NCI-H748 treated with DMSO at 0.1 percent for 48 hours (cell line): ENCODE measurements around the gene DUSP10.

Source experiments
- DNase-seq: peaks from one replicate; lab custom pipeline; 2025; lab: John Stamatoyannopoulos, UW

Gene DUSP10

DNA sequence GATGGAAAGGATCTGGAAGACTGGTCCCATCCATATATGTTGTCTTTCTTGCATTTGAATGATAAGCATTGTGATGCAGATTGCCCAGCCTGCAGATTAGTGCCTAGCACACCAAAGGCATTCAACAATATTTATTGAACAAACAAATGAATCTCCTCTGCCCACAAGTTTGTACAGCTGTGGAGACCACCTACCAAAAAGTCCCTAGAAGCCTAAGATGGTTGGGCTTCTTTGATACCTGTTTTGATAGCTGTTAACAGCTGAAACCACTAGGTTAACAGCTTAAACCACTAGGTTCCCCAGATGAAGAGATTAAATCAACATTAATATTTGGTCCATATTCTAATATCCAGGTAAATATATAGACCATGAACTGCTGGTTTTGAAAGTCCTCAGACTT is 9.8 kb downstream of the DUSP10 start:
- no peak for DNase-seq

DNA sequence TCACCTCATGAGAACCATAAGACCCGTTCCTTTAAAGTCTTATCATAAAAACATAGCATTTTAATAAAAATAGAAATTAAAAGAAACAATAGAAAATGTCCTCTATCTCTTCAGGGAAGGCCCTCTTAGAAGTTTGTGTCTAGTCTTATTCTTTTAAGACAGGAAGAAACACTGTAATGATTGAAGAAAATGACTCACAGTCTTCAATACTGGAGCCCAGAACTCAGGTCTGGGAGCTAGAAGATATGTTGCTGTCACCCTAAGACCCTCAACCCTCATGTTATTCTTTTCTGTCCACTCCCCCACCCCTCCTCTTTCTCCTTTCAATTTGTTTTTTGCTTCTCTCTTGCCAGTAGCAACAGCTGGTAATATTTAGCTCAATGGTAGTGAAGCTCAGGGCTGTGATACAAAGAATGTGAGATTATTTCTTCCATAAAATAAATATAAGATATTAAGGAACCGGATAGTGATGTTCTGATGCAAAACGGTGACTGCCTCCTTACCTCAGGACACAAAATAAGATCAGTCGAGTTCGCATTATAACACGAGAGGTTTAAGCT is 12.0 kb downstream of the DUSP10 start:
- no peak for DNase-seq

DNA sequence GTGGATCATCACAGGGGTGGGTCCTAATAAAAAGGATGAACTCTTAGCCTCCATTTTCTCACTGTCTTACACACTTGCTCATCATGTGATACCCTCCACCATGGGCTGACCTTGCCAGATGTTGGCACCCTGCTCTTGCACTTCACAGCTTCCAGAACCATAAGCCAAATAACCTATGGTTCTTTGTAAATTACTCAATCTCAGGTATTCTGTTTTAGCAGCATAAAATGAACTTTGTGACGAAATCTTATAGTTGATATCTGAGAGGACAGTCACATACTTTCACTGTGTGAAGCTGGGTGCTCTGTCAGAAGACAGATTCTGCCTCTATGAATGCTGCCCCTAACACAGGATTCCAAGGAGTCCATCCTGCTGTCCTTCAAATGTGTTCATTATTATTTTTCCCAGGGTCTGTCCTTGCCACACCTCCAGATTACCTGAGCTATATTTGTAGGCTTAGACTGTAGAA is 13.8 kb downstream of the DUSP10 start:
- no peak for DNase-seq

DNA sequence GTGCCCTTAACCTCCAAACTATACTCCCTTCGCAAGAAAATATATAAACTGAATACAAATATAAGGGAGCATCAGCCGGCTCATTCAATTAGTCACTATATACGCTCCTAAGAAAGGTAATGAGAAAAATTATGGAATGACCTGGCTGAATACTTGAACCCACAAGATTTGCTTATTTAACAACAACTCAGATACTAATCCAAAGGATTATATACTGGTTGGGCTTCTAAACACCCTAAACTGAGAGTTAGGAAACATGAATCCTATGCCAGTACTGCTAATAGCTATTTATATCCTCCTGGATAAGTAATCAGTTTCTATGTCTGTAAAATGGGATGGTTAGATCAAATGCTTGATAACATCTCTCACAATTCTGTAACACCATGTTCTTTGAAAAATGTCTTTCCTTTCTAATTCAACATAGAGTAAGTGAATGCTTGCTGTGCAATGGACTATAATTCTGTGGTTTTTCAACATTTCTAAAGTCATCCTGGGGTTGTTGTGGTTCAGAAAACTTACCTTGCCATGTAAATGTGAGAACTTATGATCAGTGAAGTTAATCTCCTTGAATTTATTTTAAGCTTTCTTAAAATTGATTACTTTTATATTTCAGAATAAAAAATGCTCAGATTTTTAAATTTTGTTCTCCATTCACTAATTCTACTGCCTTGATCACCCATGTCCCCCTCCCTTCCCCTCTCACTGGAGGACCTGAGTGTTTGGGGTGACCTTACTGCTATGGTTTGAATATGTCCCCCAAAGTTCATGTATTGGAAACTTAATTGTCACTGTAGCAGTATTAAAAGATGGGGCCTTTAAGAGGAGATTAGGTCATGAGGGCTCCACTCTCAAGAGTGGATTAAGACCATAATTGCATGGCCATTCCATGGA is 14.5 kb downstream of the DUSP10 start:
- no peak for DNase-seq

DNA sequence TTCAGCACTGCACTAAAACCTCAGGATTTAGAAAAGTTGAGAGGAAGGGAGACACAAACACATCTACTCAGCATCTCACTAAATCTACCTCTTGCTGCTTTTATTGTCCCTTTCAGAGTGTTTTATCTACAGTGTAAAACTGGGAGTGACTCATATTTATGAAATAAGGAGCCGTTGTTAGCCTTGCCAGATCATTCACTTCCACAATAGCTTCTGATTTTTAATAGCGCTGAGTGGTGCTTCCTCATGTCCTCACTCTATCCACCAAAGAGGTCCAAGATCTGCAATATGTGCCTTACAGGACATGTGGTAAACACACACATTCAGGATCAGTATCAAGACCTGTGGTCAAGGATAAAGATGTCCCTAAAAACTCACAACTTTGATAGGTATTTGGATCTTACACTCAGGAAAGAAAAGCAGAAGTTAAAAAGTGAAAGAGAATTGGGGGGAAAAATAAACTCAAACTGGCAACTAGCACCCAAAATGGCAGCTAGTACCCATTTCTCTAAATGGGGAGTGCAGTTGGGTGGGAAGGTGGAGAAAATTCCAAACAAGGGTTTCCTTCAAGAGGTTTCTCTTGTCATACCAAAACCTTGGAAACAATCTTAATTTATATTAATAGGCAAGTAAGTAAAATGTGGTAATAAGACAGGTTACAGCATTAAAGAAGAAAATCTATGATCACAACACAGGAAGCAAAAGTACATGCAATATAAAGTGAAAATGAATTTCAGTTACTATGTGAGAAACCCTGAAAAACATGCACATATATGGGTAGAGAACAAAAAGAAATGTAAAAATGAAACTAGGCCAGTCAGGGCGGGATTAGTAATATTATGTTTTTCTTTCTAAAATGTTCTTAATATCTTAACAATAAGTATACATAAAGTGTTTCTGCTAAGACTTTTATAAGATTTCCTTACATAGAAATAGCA is 15.9 kb downstream of the DUSP10 start:
- no peak for DNase-seq

DNA sequence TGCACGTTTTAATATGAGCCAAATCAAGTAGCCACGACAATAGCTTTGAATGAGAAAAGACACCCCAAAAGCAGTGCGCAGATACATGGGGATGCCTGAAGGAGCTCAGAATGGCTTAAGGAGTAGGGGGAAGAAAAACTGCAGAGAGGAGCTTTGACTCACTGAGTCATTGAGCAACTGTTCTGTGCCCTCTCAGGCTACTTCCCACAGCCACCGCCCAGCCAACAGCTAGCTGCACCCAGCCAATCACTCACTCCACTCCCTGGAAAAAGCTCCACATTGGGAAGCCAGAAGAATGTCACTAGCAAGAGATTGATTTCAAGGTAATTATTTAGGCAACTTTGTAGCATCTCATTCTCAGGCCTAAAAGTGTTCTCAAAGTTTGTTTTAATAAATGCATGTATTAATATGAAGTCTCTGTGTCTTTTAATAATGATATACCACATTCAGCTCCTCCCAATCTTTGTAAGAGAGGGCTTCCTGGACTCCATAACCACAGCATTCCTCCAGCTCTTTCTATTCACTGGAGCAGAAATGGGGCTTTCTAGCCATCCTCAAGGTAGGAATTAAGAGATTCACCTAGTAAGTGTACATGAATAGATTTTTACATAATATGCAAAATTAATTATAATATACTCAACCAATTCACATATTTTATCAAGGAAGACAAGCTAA is 16.8 kb downstream of the DUSP10 start:
- DNase-seq, result no peak

DNA sequence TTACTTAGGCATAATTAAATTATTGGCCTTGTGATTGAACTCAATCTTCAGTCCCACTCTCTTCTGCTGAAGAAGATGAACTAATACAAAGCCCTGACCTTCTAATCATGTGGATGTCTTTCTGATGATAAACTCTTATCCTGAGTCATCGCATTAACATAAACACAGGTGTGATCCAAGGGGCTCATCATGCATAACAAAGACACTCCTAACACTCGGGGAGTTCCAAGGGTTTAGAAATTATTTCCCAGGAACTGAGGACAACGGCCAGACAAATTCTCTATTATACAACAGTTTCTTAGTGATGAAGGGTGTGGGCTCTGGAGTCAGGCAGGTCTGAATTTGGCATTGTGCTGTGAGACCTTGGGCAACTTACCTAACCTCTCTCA is 18.0 kb downstream of the DUSP10 start:
- DNase-seq, result no peak

DNA sequence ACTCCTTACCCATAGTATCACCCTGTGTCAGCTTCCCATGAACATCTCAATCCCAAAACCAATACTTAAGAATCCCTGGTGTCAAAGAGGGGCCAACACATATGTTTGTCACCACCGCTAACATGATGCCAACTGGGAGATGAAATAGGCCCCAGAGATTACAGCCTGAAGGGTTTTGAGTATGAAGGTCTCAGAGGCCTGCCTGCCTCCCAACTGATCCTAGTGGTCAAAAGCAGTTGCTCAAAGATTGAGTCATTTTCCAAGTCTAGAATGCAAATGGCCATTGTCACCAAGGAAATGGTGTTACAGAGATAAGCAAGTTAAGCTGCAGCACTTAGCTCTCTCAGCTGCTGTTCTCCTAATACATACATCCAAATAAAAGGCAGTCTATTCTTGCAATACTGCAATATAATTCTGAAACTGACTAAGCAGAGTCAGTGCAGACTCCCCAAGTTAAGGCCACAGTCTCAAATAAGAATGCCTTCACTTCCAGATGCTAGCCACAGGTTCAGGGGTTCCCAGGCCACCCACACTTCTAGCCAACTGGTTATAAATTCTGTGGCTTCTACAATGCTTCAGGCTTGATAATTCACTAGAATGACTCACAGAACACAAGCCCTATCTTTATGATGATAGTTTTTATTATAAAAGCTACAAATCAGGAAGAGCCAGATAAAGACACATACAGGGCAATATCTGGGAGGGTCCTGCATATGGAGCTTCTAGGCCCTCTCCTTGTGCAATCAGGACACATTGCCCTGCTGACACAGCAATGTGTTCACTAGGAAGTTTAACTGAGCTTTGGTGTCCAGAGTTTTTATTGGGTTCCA is 18.7 kb downstream of the DUSP10 start:
- no peak for DNase-seq

DNA sequence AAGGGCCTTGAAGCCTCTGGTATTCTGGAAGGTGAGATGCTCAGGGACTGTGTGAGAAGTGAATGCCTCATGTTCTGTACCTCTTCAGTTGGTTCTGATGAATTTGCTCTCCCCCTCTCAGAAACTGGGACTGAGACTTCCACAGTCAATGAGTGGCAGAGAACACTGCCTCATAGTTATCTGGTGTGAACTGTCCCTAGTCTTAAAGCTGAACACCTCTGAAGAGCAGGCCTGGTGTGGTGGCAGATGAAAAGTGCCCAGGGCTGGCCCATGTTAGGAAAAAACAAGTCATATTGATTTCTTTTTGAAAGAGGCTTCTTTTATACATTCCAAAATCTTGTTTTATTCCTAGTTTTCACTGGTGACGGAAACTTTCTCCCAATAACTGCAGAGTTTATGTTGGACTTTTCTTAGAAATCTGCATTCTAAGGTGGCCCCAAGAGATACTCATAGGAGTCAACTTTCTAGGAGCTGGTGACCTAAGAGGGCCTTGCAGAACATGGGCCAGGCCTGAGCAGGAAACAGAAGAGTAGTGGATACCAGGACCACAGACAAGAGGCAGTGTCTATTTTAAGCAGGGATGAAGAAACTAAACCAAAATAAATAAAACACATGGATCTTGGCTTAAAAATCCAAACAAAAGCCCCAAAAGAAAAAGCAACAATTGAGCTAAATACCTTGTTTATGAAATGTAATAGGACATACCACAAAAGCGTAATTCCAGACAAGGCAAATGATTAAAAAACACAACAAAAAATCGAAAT is 19.5 kb downstream of the DUSP10 start:
- no peak for DNase-seq

DNA sequence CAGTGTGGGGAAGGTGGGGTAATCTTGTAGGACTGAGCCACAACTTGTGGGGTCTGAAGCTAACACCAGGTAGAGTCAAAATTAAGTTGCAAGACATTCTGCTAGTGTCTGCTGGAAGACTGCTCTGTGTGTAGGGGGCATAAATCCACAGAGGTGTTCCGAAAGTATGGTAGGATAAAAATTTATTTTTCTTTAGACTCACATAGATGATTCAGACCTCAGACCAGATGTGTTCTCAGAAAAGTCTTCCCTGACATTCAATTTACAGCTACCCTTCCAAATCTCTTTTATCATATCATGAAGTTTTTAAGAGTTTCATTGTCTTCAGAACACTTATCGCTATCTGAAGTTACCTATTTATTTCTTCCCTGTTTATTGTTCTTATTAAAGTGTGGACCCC is 21.3 kb downstream of the DUSP10 start:
- no peak for DNase-seq

DNA sequence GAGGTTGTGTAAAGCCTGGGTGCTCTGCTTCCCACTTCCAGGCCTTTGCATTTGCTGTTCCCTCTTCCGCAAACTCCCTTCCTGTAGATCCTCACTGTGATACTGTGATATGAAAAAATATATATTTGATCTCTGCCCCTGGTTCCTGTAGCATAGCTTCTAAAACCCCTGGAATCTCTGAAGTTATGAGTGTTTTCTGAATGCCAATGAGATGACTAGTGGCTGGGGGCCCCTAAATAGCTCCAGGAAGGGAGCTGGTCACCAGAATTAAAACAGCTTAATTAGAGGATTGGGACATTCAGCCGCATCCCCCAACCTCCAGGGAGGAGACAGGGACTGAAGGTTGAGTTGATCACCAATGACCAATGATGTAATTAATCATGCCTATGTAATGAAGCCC is 21.9 kb downstream of the DUSP10 start:
- no peak for DNase-seq

DNA sequence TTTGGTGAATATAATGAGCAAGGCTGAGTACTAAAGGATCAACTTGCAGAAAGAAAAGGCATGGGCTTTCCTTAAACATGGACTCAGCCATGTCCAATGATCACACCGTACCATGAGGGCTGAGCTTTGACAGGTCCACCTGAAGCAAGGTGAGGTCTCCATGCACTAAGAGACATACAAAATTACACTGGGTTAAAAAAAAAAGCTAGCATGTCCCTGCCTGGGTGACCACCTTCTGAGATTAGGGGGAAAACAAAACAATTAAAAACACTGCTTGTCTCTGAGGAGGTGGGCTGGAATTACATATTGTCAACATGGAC is 22.7 kb downstream of the DUSP10 start:
- no peak for DNase-seq

DNA sequence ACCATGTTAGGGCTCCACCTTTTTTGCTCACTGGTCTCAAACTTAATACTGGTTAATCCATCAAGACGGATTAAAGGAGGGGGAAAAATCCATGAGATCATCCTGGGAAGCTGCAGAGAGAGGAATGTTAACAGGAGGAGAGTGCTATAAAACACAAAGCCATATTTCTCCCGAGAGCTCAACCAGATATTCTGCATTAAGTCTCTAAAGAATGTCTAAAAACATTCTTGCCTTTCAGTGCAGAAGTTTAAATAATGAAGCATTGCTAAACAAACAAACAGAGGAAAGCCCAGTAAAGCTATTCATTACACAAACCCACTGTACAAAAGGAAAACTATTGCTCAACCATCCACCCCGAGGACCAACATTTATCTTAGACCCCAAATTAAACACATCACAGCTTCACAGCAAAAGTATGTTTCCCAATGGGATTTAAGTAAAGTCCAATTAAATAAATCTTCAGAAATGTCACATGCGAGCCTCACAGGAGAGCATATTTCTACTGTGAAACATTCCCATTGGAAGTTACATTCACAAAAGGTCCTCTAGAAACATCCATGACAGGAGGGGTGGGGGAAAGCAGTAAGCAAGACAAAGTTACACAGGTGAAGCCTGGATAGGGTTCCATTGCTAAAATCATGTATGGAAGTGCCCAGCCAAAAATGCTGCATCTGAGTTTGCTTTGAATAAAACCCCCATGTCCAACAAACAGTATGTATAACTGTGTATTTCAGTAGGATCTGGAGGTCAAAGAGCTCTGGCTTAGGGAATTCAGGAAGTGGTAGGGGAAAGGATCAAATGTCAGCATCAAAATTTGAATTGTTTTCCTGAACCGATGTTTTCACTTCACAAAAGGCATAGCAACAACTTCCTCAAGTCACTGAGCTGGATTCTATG is 23.3 kb downstream of the DUSP10 start:
- DNase-seq, result no peak

DNA sequence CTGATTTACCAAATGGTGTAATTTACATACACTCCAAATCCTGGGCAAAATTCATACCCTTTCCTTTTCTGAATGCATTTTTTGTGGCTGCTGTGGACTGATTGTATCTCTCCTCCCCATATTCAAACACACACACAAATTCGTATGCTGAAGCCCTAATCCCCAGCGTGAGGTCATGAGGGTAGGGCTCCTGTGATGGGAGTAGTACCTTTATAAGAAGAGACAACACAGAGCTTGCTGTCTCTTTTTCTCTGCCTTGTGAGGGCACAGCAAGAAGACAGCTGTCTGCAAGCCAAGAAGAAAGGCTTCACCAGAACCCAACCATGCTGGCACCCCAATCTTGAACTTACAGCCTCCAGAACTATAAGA is 24.4 kb downstream of the DUSP10 start:
- DNase-seq, result no peak

DNA sequence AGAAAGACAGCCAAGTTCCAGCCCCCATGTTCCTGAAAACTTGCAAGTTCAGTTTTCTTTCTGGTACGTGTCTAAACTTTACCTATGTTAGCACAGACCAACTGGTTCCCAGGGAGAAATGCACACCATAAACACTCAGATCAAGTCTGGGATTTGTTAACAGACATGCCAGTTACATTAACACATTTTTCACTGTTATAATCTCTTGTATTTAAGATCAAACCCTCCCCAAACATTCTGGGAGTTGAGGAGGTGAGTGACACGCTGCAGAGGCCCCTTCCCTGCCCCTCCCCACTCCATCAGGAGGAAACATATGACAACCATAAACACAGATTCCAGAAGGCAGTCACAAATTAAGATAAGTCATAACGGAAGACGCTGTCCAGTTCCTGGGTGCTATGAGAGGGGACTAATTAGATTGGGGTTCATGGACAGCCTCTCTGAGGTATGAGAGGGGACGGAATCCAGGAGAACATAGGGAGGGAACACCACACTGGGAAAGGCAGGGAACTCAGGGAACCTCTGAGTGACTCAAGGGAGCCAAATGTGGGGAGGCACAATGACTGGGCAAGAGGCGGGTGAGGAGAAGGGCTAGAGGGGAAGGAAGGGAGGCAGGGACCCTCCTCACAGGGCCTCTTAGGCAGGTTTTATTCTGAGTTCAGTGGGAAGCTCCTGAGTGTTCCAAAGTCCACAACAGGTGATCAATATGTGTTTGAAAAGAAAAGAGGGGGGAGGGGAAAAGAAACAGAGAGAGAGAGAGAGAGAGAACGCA is 25.0 kb downstream of the DUSP10 start:
- no peak for DNase-seq

DNA sequence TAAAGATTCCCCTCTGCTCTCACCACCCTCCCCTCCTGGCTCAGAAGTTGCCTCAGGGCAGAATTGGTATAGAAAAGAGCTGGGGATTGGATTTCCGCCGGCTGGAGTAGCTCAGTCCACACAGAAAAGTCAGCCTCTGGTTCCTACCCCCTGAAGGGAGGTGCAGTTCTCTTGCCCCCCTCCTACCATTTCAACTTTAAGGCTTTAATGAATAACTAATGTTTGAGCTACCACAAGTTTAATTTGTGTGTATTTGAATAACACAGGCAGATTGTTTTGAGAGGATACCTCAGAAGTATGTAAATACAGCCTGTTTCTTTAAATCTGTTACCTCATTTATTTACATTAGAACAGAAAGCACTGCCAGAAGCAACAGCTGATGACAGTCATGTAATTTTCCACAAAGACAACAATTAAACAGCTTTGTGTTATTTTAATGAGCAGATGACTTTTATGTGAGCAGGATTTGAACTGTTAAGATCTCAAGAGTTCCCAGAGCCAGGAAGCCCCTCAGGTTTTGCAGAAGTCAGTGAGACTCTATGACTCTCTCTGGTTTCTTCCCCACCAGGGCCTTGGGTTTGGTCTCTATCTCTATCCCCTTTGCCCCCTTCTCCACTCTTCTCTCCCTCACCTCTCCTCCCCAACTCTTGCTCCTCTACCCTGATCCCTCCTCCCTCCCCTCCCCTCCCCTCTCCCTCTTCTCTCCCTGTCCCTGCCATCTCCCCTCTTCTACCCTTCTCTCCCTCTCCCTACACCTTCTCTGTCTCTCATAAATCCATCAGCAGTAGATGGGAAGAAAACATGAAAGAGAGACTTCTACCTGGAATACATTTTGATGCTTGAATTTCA is 26.3 kb downstream of the DUSP10 start:
- DNase-seq, result peak; percentile 85

DNA sequence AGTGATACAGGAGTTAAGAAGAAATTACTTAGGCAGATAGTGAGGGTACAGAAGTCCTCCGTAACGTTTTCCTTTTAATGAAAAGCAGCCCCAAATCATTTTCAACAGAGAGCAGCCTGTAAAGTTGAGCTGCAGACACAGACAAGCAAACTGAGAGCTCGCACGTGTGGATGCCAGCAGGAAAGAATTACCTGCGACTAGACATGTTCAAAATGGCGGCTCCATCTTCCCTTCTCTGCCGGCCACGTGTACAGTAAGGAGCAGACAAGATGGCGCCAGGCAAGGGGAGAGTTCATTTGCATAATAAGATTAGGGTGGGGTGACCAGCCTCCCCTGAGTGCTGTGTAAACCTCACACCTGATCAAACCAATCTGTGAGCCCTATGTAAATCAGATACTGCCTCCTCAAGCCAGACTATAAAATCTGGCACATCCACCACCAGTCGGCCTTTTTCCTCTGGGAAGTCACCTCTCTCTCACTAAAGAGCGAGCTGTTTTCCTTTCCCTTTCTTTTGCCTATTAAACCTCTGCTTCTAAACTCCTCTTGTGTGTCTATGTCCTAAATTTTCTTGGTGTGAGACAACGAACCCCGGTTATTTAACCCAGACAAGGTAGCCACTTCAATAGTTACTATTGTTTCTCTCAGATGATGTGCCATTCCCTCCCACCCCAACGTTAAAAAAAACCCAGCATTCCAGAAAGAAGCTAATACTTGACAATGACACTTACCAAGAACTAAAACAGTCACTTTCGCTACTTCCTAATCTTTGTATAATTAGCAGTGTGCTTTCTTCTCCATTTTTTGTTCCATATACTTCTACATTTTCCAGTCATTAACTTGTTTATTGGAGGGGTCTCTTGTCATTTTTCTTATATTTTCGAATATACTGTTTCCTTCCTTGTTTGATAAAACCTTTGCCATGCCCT is 27.4 kb downstream of the DUSP10 start:
- peak; percentile 82 for DNase-seq
